GM19043 (cell line): ENCODE results near the gene OVCA2.

Source experiments
- ATAC-seq: cut with Tn5 transposase; IDR thresholded peaks from one replicate; pipeline ENCODE4 v1.9.1; 2021; ENCODE audit warnings: low read depth; ENCODE audit not compliant: unreplicated experiment

Gene OVCA2

DNA sequence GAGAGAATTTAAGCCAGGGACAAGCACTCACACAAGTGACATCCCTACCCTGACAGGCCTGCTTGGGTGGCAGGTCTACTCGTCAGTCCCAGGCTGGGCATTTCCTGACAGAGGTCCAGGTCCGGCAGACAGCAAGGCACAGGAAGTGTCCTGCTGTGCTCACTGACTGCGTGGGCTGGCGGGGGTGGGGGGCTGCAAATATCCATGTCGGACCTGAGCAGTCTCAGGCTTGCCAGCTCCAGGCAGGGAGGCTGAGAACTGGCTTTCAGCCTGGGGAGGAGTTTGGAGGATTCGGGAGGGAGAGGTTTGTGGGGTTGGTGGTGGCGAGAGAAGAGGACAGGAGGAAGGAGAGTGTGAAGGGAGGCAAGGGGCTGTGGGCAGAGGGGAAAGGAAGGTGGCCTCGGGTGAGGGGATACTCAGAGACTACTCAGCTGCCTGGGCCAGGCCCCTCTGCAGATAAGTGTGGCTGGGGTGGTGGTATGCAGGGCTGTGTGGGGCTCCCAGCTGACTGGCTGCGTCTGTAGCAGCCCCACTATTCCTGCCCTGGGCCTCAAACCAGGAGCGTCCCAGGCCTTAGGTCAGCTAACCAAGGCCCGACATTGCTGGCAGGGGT is 20.9 kb downstream of the OVCA2 start:
- no peak for ATAC-seq

DNA sequence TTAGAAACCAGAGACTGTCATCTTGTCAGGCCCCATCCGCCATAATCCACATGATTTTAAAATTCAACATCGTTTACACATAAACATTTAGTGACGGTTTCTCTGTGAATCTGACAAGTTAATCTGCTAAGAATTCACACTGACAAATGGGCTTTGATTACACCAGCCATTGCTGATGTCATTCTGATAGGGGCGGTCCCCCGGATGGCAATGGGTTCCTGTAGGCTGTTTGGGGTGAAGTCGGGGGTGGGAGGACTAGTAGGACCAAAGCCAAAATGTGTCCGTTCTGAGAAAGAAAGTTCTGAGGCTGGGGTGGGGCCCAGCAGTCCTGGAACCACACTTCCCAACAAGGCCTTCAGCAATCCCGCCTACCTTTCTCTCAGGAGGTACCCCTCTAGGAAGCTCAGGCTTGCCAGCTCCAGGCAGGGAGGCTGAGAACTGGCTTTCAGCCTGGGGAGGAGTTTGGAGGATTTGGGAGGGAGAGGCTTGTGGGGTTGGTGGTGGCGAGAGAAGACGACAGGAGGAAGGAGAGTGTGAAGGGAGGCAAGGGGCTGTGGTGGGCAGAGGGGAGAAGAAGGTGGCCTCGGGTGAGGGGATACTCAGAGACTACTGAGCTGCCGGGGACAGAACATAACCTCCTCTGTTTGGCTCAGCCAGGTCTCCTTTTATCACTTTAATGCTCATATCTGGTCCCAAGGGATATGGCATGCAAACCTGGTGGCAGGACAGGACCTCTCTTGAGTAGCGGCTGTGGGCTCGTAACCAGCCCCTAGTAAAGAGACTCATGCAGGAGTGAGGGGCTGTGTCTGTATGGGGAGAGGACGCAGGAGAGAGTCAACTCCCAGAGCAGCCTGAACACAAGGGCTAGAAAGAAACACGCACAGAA is 21.7 kb downstream of the OVCA2 start:
- no peak for ATAC-seq

DNA sequence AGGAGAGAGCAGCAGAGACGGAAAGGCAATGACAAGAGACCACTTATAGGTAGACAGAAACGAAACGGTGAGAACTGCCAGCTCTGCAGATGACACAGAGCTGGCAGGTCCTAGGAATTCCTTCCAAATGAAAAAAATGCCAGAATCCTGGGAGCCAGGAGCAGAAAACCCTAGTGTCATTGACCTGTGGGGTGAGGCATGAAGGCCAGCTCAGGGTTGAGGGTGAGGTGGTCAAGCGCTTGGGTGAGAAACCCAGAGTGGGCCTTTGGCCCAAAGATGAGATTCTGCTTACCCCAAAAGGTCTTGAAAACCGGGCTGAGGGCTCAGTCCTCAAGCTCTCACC is 22.3 kb downstream of the OVCA2 start:
- ATAC-seq, result no peak

DNA sequence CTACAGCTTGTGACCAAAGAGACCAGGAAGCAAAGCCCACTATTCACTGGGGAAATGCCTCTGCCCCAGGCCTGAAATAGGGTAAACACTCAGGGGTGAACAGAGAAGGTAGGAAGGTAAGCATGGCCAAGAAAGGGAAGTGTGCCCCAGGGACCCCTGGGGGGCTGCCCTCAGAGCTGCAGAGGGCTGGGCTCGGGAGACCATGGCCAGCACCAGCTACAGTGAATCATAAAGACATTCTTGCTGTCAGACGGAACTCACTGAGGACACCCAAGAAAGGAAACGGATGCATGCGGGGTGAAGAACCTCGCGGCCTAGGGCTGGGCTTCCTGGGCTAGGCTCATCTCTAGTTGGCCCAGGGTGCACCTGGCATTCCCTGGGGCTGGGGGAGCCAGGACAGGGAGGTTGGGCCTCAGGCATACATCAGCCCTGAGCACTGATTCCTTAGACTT is 22.7 kb downstream of the OVCA2 start:
- no peak for ATAC-seq

DNA sequence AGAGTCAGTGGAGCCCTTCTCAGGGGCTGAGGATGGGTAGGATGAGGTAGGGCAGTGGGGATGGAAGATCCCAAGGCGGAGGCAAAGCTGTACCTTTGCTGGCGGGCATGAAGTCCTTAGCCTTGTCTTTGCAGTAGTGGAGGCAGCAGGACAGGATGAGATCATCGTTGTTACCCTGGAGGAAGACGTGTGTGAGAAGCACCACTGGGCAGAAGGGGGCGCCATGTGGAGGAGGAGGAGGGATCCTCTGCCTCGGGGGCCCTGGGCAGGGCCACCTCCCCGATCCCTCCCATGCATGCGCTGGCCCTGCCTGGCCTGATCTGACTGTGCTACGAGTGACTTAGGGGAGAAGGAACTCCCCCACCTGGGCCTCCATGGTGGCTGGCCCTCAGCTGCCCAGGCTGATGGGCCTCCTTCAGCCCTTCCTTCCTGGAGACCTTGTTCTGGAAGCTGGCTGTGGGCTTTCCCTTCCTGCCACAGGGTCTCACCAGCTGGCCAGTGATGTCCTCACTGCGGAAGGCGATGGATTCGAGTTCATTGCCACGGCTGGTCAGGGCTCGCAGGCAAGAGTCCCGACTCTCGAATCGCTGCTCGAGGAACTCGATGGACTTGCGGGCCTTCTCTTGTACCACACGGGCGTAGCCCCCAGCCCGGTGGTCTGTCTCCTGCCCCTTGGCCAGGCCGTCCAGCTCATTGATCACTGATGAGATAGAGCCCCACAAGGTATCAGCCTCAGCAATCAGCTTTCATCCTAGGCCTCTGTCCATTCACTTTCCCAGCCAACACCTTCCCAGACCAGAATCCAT is 23.4 kb downstream of the OVCA2 start:
- no peak for ATAC-seq

DNA sequence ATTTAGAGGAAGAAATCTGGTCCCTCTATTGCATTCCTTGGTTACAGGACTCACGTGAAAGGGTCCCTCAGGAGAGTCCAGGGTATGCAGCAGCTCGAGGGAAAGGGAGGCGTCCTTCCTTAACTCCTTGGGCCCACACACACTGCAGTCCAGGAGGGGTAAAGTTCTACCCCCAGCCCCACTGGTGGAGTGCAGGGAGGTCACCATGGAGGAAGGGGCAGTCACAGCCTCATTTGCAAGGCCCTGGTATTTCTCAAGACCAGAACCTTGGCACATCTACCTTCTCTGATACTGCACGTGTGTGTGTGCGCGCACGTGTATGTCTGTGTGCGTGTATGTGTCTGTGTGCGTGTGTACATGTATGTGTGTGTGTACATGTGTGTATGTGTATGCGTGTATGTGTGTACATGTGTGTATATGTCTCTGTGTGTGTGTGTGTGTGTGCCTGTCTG is 24.2 kb downstream of the OVCA2 start:
- no peak for ATAC-seq

DNA sequence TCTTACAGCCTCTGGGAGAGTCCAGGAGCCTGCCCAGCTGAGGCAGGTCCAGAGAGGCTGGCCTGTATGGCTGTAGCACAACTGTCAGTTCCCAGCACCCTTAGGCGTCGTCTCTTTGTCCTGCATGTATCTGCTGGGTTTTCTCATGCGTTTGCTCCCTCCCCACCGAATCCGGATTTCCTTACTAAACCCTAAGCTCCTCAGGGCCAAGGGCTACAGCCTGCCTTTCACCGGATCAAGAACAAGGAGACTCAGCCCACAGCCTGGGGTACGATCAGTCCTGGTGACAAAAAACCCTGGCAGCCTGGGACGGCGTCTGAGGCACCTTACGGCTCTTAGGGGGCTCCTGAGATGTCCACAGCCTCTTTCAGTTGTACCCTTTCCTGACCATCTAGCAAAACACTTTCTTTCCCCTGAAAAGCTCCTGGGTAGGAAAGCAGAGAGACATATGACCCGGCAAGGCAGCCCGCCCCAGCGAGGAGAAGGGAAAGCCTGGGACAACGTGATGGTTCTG is 25.3 kb downstream of the OVCA2 start:
- ATAC-seq, result no peak

DNA sequence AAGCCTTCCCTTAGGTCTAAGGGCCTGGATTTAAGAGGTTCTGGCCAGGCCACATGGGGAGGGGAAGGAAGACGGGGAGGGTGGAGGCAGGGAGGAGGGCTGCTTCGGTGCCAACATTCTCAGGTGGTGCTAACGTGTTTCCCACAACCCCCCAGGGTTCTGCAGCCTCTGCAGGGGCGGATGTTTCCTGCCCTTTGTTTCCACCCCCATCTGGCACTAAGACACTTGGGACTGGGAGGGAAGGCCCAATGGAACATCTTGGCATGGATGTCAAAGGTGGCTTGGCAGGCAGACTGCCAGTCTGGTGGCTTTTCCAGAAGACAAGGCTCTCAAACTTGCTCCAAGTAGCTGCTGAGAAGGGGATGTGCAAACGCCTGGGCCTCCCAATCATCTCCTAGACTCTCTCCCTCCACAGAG is 25.8 kb downstream of the OVCA2 start:
- ATAC-seq, result no peak

DNA sequence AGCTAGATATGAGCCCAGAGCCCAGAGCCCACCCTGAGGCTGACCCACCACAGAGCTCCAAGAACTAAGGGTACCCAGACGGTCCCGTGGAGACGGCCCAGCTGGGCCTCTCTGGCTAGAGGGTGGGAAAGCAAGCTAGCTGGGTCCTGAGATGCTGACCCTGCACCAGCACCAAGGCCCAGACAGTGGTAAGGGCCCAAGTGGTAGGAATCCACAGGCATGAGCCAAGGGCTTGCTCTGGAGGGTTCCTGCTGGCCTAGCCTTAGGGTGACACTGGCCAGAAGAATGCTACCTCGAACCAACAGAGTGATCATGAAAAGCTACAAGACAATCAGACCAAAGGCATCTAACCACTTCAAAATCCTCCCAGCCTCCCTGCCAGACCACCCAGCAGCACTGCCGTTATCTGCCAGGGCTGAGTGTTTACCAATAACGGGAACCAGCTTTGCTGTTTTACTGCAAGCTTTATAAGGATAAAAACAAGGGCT is 26.3 kb downstream of the OVCA2 start:
- ATAC-seq, result no peak

DNA sequence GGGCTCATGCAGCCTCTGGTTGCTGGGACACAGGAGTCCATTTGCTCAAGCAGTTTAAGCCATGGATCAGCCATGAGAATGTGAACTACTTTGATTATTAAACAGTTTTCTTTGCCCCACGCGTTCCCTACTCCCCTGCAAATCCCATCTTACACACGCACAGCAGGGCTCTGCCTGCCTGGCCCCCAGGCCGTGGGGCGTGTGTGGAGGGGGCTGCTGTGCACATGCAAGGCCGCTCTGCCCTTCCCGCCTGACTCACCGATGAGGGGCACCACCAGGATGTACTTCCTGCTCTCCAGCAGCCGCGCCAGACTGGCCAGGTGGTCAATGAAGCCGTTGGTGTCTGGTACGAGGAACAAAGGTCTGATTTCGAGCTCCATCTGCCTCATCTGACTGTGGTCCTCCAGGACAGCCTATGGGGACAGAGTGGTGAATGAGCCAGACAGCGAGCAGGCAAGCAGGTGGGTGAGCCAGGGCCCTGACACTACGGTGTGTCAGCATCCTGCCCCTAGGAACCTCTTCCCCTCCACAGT is 26.8 kb downstream of the OVCA2 start:
- no peak for ATAC-seq

DNA sequence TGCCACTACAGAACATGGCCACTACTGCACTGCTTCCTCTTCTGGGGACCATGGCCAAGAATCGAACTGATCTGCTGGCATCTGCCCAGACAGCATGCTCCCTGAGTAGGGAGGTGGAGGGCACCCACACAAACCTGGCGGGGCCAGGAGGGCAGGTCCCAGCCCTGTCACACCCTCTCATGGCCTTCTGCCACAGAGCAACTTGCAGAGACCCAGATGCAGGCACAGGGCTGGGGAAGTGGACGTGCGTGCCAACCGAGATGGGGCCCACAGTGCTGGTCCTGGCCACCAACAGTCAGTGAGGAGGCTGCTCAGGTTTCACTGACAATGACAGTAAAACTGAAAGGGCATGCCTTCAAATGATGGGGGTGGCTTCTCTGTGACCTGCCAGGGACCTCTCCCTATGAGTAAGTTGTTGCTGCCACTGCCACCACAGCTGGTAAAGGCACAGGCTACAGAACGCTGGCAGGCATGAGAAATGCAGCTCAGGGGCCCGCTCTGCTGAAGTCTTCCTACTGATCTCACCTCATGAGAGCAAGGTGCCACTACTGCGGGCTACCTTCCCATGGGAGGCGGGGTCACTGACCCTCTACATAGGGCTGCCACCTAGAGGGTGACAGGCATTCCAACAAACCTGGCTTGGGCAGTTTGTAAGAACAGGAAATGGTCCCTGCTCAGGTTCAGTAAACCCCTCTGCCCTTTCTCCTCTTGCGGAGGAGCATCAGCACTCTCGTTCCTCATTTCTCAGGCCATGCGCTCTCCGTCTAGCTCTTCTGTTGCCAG is 28.6 kb downstream of the OVCA2 start:
- peak; percentile 66 for ATAC-seq

DNA sequence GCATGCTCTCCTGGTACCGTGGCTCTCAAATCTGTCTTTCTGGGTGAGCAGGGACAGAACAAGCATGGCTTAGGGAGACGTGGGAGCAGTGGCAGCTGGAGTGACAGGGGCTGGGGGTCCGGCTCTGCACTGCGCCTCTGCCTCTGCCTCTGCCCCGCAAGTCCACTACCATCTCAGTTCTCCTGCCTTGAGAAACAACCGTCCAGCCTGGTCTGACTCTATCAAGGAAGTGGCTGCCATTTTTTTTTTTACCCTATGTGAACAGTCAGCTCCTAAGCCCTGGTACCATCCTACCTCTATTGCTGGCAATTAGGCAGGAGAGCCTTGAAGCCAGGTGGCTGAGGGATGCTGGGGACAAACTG is 29.2 kb downstream of the OVCA2 start:
- ATAC-seq, result no peak

DNA sequence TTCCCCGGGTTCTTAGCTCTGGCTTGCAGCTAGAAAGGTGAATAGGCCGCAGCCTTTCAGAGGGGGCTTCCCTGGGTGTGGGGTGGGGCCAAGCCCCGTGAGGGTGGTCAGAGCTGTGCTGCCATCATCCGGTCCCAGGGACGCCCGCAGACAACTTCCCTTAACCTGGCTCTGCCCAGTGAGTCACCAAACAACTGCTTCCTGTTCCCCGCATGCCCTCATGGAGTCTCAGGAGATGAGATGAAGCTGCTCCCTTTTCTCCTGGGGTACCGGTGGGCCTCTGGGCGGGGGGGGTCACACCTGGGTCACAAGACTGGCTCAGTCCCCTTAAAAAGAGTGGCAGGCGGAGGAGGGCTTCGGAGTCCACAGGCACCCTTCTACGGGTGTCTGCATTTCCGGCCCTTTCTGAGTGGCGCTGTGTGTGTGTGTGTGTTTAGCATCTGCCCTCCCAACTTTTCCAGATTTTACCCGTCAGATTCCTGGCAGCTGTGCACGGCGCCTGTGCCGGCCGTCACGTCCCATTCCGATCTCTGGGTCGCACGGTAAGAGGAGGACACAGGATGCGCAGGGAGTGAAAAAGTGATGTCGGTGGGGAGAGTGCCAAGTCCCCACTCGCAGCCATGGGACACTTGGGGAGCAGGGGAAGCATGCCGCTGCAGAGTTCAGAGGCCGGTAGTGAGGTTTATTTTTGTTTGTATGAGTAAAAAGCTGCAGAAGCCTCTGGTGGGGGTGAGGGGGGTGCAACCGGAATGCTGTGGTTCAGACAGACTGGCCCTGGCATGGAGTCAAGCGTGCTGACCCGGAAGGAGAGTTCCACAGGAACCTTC is 29.8 kb downstream of the OVCA2 start:
- ATAC-seq, result no peak

DNA sequence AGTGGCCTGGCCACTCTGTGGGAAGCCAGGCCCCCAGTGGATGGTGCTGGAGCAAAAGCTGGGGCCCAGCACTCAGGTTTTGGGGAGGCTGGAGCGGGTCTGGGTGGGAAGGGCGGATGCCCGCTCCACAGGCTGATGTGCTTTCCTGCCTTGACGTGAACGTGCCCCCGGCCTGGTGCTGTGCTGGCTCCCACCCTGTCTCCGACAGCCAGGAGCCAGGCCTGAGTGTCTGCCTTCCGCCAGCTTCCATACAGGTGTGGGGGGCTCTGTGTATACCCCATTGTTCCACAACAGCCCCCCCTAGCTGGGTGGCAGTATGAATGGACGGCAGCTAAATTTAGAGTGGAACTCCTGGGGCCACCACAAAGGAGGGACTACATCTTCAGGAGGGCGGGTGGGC is 33.1 kb downstream of the OVCA2 start:
- ATAC-seq, result no peak

DNA sequence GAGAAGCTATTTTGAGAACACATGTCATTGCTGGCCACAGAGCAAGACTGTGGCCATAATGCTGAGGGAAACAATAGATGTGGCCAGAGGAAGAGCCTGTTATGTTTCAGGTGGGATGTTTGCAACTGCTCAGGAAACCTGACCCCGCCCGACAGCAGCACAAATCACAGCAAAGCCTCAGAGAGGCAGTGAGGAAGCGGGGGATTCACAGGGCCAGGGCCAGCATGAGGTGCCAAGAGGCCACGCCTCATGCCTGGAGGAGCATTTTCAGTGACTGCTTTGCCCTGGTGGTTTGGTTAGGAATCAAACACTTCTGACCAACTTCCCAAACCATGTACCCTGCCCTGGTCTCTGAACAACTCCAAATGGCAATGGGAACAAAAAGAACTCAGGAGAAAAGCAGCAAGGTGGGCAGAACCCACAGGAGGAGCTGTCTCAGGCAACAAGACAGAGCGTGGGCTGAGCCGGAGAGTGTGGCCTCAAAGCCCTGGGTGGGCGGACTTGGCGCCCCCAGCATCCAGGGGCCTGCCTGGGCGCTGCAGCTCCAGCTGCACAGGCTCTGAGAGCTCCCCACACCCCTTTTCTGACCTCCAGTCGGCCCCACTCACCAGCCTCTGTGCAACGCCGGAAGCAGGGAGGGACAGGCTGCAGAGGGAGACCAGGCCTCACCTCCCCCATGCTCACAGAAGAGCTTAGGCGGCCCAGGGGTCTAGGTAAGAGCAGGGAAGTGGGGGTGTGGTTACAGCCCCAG is 33.7 kb downstream of the OVCA2 start:
- no peak for ATAC-seq

DNA sequence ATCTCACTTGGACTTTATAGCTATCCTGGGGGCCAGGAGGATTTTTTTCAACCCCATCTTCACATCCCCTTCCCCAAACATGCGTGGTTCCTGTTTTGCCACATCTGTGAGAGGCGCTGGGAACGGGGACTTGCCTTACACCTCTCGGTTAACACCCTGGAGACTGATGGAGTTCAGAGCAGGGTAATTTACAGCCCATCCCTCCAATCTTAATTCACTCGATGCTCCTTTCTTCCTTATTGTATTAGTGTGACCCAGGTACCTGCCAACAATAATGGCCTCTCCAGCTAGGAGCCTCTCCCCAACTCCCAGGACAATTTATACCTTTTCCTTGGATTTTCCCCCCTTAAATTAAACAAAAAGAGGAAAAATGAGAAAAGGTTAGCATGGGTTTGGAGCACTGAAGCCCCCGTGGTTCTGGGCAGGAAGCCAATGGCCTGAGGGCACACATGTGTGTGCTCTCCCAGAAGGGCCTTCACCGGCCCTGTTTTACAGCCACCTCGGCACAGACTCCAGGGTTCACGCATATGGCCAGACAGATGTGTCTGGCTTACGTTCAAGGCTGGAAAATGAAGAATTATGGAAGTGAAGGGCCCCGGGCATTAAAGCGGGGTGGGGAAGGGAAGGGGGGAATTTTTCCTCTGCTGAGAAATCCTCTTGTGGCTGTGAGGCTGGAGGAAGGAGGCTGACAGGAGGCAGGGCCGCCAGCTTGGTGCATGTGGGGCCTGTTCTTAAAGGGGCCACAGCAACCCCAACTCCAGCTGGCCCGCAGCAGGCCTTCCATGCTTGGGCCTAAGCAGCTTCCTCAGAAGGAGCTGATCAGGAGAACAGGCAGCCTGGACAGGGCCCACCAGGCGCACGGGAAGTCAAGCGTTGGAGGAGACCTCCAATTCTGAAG is 34.5 kb downstream of the OVCA2 start:
- no peak for ATAC-seq

DNA sequence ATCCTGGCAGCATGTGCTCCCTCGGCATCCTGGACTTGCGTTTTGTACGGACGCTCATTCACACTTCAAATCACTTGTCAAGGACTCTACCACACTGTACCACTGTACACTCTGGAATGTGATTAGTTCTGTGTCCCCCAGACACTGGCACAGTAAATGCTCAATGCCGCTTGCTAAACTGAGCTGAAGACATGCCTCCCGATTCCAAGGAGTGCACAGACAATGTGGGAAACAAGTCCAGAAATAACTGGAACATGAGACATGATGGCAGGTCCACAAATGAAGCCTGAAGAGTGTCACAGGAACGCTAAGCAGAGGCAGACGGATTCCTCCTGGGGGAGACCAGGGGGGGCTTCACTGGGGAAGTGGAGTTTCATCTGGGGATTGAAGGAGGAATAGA is 35.2 kb downstream of the OVCA2 start:
- no peak for ATAC-seq
